Upper lobe of right lung (tissue), 1 donor: Measurements from ENCODE around the gene FZD1. TPM values are rescaled to one million over a fixed set of nuclear protein-coding genes. Genes with fewer than 3 reads are reported as not detected.
A peak's percentile ranks its signal among the peaks of the same experiment; 100 is the strongest.

Experiments
- ATAC-seq: fragments of 200-7000 bp; cut with Tn5 transposase; one replicate; pipeline ENCODE4 v1.9.1; 2020; ENCODE audit warnings: mild to moderate bottlenecking, moderate library complexity
- DNase-seq: peaks from one replicate; pipeline ENCODE4 v3.0.0-alpha.2; 2020
- H3K27ac ChIP-seq: fragments of 200-600 bp; one replicate; pipeline ENCODE4 v1.8.0; 2022
- H3K27me3 ChIP-seq: fragments of 200-600 bp; one replicate; pipeline ENCODE4 v1.8.0; 2022; ENCODE audit warnings: mild to moderate bottlenecking
- H3K36me3 ChIP-seq: fragments of 200-600 bp; one replicate; pipeline ENCODE4 v1.8.0; 2022
- H3K4me1 ChIP-seq: fragments of 200-600 bp; one replicate; pipeline ENCODE4 v1.8.0; 2022
- H3K4me3 ChIP-seq: fragments of 200-600 bp; one replicate; pipeline ENCODE4 v1.8.0; 2022; ENCODE audit warnings: mild to moderate bottlenecking
- H3K9me3 ChIP-seq: fragments of 200-600 bp; one replicate; pipeline ENCODE4 v1.8.0; 2022
- intact Hi-C: fragments of 100-400 bp; cut with DNase I; formaldehyde crosslinking; loops from one replicate; pipeline ENCODE4 v1.11.0; 2022
- long read RNA-seq: library from polyadenylated mRNA; unstranded; transcript quantifications from one replicate; pipeline ENCODE4 v2.0.0, GENCODE V29; 2021
- total RNA-seq: library from RNA; stranded (reverse); fragmentation: NEBNext Ultra II Directional; extraction: Animal tissue kit (Norgen Biotek cat#: 25700); gene quantifications from one replicate; pipeline ENCODE4 v1.2.1, GENCODE V29; 2021
- TF ChIP-seq, protein P1 (sequence below): fragments of 200-600 bp; IDR thresholded peaks from one replicate; pipeline ENCODE4 v1.8.0; 2022; ENCODE audit warnings: antibody characterized with exemption
- donor health status: DM: no; HTN: yes; CAD: no; lungs with severe emphysema.

Gene FZD1
- total RNA-seq: 25.7 TPM
- long read RNA-seq, full-length matches to known transcripts: 210 of 210 reads
- long read RNA-seq, partial matches to known transcripts: 0 of 210 reads
- long read RNA-seq, other reads (novel, unspliced or antisense): 0 of 210 reads

- DNase-seq: peak; percentile 98
- peak within 1 kb of the TSS; percentile 90 for H3K27ac ChIP-seq
- intact Hi-C loops: no loop called here
- peaks cover 19% of the 10 kb centered on the region for H3K4me1 ChIP-seq
- no peaks in the 10 kb centered on the region for H3K9me3 ChIP-seq
- no peaks in the 10 kb centered on the region for H3K36me3 ChIP-seq
- ATAC-seq: peak; percentile 96
- H3K27me3 ChIP-seq: no peaks in the 10 kb centered on the region
- TF ChIP-seq, protein P1, sequence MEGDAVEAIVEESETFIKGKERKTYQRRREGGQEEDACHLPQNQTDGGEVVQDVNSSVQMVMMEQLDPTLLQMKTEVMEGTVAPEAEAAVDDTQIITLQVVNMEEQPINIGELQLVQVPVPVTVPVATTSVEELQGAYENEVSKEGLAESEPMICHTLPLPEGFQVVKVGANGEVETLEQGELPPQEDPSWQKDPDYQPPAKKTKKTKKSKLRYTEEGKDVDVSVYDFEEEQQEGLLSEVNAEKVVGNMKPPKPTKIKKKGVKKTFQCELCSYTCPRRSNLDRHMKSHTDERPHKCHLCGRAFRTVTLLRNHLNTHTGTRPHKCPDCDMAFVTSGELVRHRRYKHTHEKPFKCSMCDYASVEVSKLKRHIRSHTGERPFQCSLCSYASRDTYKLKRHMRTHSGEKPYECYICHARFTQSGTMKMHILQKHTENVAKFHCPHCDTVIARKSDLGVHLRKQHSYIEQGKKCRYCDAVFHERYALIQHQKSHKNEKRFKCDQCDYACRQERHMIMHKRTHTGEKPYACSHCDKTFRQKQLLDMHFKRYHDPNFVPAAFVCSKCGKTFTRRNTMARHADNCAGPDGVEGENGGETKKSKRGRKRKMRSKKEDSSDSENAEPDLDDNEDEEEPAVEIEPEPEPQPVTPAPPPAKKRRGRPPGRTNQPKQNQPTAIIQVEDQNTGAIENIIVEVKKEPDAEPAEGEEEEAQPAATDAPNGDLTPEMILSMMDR: no peak
- H3K4me3 ChIP-seq: peak within 1 kb of the TSS; percentile 65
Observed at GRCh38 chr7:91264046-91264923, at the start of gene FZD1. TSS of gene FZD1 (plus strand) at chr7:91264433. CDS start at chr7:91264881, 448 bp downstream.

DNA sequence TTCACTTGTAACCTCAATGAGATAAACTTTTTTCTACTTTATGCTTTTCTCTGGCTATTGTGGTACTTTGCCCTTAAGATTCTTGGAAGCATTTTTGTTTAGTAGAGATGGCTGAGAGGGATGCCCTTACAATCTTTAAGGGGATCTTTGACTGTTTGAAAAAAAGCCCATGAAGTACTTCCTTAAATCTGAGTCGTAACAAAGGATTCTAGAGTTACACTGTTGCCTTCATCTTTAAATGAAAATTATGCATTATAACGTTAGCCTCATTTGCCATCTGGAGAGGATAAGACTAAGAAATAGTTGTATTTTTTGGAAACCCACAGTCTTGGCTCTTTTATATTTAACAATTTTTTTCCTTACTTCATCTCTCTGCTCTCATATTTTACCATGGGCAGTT is 37.8 kb upstream of the FZD1 start:
- TF ChIP-seq, protein P1: no peak
- intact Hi-C loops: no loop called here
- DNase-seq (no peak), ATAC-seq (no peak)
- no peaks in the 10 kb centered on the region for H3K36me3 ChIP-seq
- H3K27me3 ChIP-seq: no peaks in the 10 kb centered on the region
- H3K4me3 ChIP-seq: no peak overlapping the region
- no peaks in the 10 kb centered on the region for H3K9me3 ChIP-seq
- peaks cover 4% of the 10 kb centered on the region for H3K4me1 ChIP-seq
- H3K27ac ChIP-seq: no peak overlapping the region

DNA sequence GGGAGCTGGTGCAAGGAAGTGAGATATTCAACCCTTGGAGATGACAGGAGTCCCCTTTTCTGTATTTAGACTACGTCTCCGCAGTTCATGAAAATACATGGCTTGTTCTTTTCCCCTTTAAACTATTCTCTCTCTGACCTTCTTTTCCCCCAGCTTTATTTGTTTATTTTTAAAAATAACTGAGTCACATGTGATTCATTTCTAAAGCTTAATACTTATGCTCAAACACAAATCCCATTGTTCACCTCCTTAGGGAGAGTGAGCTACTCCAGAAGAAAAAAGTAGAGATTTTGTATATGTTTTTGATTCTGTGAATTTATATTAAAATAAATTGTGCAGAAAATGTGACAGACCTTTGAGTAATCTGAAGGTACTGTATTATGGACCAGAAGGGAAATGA is 35.9 kb upstream of the FZD1 start:
- intact Hi-C loops: no loop called here
- H3K27me3 ChIP-seq: no peaks in the 10 kb centered on the region
- DNase-seq: no peak
- peaks cover 4% of the 10 kb centered on the region for H3K4me1 ChIP-seq
- no peak overlapping the region for H3K27ac ChIP-seq
- TF ChIP-seq, protein P1: no peak
- ATAC-seq: no peak
- no peaks in the 10 kb centered on the region for H3K36me3 ChIP-seq
- no peaks in the 10 kb centered on the region for H3K9me3 ChIP-seq
- H3K4me3 ChIP-seq: no peak overlapping the region

- H3K4me1 ChIP-seq: peaks cover 4% of the 10 kb centered on the region
- no peaks in the 10 kb centered on the region for H3K9me3 ChIP-seq
- no peak overlapping the region for H3K27ac ChIP-seq
- no peak overlapping the region for H3K4me3 ChIP-seq
- no peaks in the 10 kb centered on the region for H3K27me3 ChIP-seq
- TF ChIP-seq, protein P1: no peak
- intact Hi-C loops: no loop called here
- no peak for ATAC-seq
- no peak for DNase-seq
- no peaks in the 10 kb centered on the region for H3K36me3 ChIP-seq
Observed at GRCh38 chr7:91228927-91229558, 35.2 kb upstream of the FZD1 start.

- DNase-seq (no peak), ATAC-seq (no peak)
- Histone ChIP-seq H3K9me3 (no peaks in the 10 kb centered on the region), H3K27ac (no peak overlapping the region), H3K4me1 (peaks cover 4% of the 10 kb centered on the region), H3K27me3 (no peaks in the 10 kb centered on the region), H3K36me3 (no peaks in the 10 kb centered on the region), H3K4me3 (no peak overlapping the region)
- intact Hi-C loops: no loop called here
- TF ChIP-seq, protein P1: no peak
Observed at GRCh38 chr7:91230100-91230499, 34.1 kb upstream of the FZD1 start.
